GM08714 (cell line): ENCODE results near the gene OR2V2.

Experiments used
- H3K4me3 ChIP-seq: fragments of 200-500 bp; sonication (Bioruptor generic); 2 replicates; pipeline ENCODE4 v1.5.1; 2014; ENCODE audit warnings: mild to moderate bottlenecking, low read length, inconsistent platforms
- ZNF274 ChIP-seq: IDR thresholded peaks from 2 replicates; pipeline ENCODE4 v1.6.1; 2012; ENCODE audit warnings: mild to moderate bottlenecking, low read depth, low read length

OR2V2 gene

DNA sequence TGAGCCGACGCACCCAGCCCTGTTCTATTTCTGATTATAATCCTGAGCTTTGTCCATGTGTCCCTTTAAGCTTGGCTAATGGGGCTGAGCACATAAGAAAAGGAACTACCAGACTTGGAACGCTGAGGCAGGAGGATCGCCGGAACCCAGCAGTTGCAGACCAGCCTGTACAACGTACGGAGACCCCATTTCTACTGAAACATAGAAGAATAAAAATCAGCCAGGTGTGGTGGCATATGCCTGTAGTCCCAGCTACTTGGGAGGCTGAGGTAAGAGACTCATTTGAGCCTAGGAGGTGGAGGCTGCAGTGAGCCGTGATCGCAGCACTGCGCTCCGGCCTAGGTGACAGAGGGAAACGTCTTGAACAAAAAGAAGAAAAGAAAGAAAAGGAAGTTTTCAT lies 35.3 kb downstream of the OR2V2 start:
- no peak for TF ChIP-seq ZNF274
- no peak overlapping the region for H3K4me3 ChIP-seq

DNA sequence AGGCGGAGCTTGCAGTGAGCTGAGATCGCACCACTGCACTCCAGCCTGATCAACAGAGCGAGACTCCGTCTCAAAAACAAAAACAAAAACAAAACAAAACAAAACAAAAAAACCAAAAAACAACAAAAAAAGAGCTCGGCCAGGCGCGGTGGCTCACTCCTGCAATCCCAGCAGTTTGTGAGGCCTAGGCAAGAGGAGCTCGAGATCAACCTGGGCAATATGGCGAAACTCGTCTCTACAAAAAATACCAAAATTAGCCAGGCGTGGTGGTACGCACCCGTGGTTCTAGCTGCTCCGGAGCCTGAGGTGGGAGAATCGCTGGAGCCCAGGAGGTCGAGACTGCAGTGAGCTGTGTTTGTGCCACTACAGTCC lies 37.4 kb downstream of the OR2V2 start:
- no peak for TF ChIP-seq ZNF274
- H3K4me3 ChIP-seq: peak overlapping the region; percentile 55; the same call in 1 of the 2 replicates

GRCh38 chr5:181185560-181185959 lies 38.2 kb downstream of the OR2V2 start:
- TF ChIP-seq ZNF274: no peak
- H3K4me3 ChIP-seq: no peak overlapping the region

- TF ChIP-seq ZNF274: no peak
- no peak overlapping the region for H3K4me3 ChIP-seq
Observed at GRCh38 chr5:181186022-181186421, 38.6 kb downstream of the OR2V2 start.

GRCh38 chr5:181186986-181187499 lies 39.7 kb downstream of the OR2V2 start:
- H3K4me3 ChIP-seq: peak overlapping the region; percentile 10; the same call in 1 of the 2 replicates
- no peak for TF ChIP-seq ZNF274

DNA sequence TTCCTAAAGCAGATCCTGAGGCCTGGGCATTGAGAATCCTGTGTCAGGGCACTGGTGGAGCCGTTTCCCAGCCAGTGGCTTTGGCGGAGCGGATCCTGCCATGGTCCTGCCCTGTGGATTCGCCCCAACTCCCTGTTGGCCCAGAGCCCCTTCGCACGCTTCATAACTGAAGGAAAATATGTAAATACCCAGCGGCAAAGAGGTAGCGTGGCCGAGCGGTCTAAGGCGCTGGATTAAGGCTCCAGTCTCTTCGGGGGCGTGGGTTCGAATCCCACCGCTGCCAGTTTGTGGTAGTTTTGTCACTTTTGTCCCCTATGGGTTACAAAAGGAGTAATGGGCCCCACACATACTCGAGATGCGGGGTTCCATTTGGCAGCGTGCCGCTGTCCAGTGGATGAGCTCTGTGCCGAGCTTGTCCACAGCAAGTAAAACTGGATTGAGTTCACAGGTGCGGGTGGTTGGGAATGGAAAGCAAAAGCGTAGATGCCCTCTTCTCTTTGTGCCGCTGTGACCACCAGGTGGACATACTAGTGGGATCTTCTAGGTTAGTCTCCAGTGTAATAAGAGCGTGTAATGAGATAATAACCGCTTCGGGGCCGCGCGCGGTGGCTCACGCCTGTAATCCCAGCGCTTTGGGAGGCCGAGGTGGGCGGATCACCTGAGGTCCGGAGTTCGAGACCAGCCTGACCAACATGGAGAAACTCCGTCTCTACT lies 40.3 kb downstream of the OR2V2 start:
- H3K4me3 ChIP-seq: peak overlapping the region; percentile 15; the same call in 1 of the 2 replicates
- no peak for TF ChIP-seq ZNF274

DNA sequence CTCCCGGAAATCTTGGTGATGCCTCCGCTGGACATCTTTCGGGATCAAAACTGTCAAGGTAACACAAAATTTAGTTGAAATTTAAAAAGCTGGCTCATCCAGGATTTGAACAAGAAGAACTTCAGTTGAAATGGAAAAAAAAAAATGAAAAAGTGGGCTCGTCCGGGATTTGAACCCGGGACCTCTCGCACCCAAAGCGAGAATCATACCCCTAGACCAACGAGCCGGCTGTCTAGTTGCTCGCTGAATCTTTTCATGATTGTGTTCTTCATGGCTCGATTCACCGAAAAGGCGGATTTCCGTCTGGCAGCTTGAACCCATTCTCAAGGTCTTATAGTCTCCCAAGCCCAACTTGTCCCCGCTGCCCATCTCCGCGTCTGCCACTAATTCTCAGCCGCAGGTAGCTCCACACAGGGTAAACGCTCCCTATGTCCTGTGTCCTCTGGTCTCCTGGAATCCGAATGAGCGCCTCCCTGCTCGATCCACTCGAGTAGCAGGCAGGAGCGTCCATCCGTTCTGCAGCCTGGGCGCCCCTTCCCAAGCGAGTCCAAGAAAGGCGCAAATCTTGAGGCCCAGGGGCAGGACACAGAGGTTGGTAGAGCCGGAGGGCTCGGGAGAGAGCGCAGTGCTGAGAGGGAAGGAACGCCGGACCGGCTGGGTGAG lies 41.4 kb downstream of the OR2V2 start:
- peak overlapping the region; percentile 94 for H3K4me3 ChIP-seq
- no peak for TF ChIP-seq ZNF274

DNA sequence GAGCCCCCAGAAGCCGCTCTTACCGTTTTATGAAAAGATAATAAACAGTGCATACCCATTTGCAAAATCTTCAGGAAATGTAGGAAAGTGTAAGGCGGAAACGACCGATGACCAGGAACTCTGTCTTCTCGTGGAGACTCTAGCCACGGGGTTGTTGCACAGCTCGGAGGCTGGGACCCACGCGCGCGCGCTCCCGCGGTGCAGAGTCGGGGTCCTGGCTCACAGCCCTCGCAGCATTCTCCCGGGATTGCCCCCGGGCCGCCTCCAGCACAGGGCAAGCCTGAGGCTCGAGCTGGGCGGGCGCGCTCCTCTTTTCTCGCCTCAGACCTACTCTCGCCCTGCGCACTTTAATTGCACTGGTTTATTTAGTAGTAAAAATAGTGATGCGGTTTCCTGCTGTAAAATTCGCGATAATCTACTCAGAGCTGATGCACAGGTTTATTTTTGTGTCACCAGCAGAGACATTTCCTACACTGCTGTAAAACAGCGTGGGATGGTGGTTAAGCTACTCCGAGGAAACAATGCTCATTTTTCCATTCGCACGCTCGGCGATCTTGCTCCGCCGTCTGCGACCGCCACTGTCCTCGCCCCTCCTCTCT lies 42.1 kb downstream of the OR2V2 start:
- H3K4me3 ChIP-seq: peak overlapping the region; percentile 94
- no peak for TF ChIP-seq ZNF274

DNA sequence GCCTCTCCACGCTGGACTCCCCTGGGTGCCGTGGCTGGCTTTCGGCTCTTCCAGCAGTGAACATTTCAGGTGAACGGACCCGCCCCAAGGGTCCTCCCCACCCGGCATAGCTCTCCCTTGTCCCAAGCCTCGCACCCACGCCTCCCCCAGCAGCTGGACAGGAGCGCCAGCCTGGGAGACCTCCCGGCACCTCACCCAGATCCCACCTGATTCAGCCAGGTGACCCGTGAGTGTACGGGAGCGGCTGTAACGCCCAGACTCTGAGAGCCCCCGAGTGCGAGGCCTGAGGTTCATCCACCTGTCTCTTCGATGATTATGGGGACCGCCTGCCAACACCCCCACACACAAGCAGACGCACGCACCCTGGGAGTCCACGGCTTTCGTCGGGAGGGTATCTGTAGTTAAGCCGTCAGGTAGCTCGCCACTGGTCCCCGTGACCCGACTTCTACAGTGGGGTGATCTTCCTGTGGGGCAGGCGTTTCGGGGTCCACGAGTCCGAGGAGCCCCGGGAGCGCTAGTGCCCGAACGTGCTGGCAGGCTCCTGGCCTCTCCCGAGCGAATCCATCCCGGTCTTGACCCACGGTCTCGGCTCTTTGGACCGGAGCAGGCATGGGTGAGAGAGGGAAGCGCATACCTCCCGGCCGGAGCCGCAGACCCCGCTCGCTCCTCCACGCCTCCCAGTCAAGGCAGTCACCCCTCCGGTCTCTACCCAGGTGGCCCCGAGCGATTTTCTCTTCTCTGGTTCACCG lies 42.8 kb downstream of the OR2V2 start:
- TF ChIP-seq ZNF274: no peak
- H3K4me3 ChIP-seq: peak overlapping the region; percentile 94

DNA sequence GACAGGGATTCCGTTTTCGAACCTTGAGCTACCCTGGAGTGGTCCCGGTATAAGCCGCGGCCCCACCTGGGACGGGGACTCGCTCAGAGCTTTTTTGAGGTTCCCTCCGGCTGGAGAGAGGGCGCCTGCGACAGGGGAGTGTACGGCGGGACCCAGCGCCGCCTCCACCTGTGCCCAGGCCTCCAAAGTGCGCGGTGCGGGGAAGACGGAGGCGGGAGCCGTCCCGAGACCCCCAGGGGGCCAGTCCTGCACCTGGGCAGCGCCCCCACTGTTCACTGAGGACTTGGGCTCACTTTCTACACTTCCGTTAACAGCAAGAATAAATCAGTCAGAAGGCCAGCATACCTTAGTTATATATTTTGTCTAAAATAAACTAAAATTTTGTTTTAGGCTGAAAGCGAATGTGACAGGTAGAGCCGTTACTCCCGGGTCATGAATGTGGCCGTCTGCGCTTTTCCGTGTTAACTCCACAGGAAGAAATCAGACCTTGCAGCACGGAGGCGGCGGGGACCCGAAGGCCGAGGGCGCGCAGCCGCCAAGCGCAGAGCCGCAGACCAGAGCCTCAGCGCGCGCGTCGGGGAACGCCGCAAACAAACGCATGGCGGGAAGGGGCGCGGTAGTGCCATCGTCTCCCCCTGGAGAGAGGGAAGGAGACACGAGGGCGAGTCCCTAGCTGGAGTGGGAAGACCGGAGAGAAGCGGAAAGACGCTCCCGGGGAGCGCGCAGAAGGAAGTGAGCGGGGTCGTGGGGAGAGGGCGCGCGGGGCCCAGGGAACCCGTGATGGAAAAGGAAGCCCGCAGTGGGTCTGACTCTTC lies 43.5 kb downstream of the OR2V2 start:
- no peak for TF ChIP-seq ZNF274
- peak overlapping the region; percentile 94 for H3K4me3 ChIP-seq

- peak overlapping the region; percentile 94 for H3K4me3 ChIP-seq
- TF ChIP-seq ZNF274: no peak
Observed at GRCh38 chr5:181191526-181192336, 44.3 kb downstream of the OR2V2 start.

GRCh38 chr5:181192337-181193046 lies 45.1 kb downstream of the OR2V2 start:
- peak overlapping the region; percentile 65; the same call in 1 of the 2 replicates for H3K4me3 ChIP-seq
- TF ChIP-seq ZNF274: no peak
